Adrenal gland (tissue), 5 donors: Measurements from ENCODE around the gene FNDC4.

Experiments
- POLR2A ChIP-seq, 2 donors: fragments of 450-650 bp; IDR thresholded peaks; one replicate each; pipeline ENCODE4 v1.6.1; 2017; ENCODE audit warnings: antibody characterized with exemption in 2 of 2, mild to moderate bottlenecking in 2 of 2, moderate library complexity in 1 of 2
- TF ChIP-seq, protein P1 (sequence below), 6 experiments: fragments of 450-650 bp in 4 of 6; fragments of 200-600 bp in 2 of 6; sonication (generic) in 1 of 6; IDR thresholded peaks; 1 replicate in 5 of 6; 2 replicates in 1 of 6; pipeline versions ENCODE4 v1.5.1 to v1.8.0; 2016 to 2021; ENCODE audit warnings: antibody characterized with exemption in 6 of 6, mild to moderate bottlenecking in 2 of 6, moderate library complexity in 1 of 6
- donor health status: DM: no; HTN: no; CAD: no.

DNA sequence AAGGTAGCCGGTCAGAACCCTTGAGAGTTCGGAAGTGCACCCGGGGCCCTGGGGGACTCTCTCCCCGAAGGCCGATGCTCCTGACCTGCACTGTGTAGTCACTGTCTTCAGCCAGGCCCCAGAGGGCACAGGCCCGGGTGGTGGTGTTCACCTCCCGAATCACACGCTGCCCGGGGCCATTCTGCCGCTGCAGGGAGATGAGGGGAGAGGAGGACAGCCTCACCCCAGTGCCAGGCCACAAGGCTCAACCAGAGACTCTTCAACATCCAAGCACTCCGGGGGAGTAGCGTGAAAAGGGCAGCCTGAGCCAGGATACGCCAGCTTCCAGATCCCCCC is 1.1 kb downstream of the FNDC4 start:
- TF ChIP-seq, protein P1, sequence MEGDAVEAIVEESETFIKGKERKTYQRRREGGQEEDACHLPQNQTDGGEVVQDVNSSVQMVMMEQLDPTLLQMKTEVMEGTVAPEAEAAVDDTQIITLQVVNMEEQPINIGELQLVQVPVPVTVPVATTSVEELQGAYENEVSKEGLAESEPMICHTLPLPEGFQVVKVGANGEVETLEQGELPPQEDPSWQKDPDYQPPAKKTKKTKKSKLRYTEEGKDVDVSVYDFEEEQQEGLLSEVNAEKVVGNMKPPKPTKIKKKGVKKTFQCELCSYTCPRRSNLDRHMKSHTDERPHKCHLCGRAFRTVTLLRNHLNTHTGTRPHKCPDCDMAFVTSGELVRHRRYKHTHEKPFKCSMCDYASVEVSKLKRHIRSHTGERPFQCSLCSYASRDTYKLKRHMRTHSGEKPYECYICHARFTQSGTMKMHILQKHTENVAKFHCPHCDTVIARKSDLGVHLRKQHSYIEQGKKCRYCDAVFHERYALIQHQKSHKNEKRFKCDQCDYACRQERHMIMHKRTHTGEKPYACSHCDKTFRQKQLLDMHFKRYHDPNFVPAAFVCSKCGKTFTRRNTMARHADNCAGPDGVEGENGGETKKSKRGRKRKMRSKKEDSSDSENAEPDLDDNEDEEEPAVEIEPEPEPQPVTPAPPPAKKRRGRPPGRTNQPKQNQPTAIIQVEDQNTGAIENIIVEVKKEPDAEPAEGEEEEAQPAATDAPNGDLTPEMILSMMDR (IDR thresholded peaks at IDR 0.05): no peak
- no peak for TF ChIP-seq POLR2A (IDR thresholded peaks at IDR 0.05)
